Osteocyte (in vitro differentiated cells): ENCODE measurements around the gene NRBP1. TPM values are rescaled to one million over a fixed set of nuclear protein-coding genes. Genes with fewer than 3 reads are reported as not detected.
A peak's percentile ranks its signal among the peaks of the same experiment; 100 is the strongest.

ENCODE experiments used
- DNase-seq: peaks from one replicate; pipeline ENCODE4 v3.0.0; 2021; ENCODE audit warnings: mixed read lengths; ENCODE audit not compliant: unreplicated experiment; ENCODE audit errors: extremely low spot score
- H3K27ac Mint-ChIP-seq: one replicate; pipeline ENCODE4 v1.8.0; 2021; ENCODE audit warnings: mild to moderate bottlenecking, mixed read lengths; ENCODE audit not compliant: unreplicated experiment
- H3K27me3 Mint-ChIP-seq: one replicate; pipeline ENCODE4 v1.8.0; 2021; ENCODE audit warnings: mixed read lengths; ENCODE audit not compliant: unreplicated experiment
- H3K36me3 Mint-ChIP-seq: one replicate; pipeline ENCODE4 v1.8.0; 2021; ENCODE audit warnings: mixed read lengths; ENCODE audit not compliant: unreplicated experiment
- H3K4me1 Mint-ChIP-seq: one replicate; pipeline ENCODE4 v1.8.0; 2021; ENCODE audit warnings: mixed read lengths; ENCODE audit not compliant: unreplicated experiment
- H3K4me3 Mint-ChIP-seq: one replicate; pipeline ENCODE4 v1.8.0; 2021; ENCODE audit warnings: mild to moderate bottlenecking, moderate library complexity, mixed read lengths; ENCODE audit not compliant: unreplicated experiment
- H3K9me3 Mint-ChIP-seq: one replicate; pipeline ENCODE4 v1.8.0; 2021; ENCODE audit warnings: mixed read lengths; ENCODE audit not compliant: unreplicated experiment
- total RNA-seq: library from RNA; stranded (reverse); gene quantifications from 2 replicates; pipeline ENCODE4 v1.2.1, GENCODE V29; 2021
- TF ChIP-seq, protein P1 (sequence below): fragments of 200-600 bp; sonication (generic); IDR thresholded peaks from 2 replicates; pipeline ENCODE4 v1.5.0; 2021; ENCODE audit warnings: antibody characterized with exemption, mild to moderate bottlenecking, moderate library complexity

NRBP1 gene
- total RNA-seq, 1 donor from 2014 or later = 129 TPM

DNA sequence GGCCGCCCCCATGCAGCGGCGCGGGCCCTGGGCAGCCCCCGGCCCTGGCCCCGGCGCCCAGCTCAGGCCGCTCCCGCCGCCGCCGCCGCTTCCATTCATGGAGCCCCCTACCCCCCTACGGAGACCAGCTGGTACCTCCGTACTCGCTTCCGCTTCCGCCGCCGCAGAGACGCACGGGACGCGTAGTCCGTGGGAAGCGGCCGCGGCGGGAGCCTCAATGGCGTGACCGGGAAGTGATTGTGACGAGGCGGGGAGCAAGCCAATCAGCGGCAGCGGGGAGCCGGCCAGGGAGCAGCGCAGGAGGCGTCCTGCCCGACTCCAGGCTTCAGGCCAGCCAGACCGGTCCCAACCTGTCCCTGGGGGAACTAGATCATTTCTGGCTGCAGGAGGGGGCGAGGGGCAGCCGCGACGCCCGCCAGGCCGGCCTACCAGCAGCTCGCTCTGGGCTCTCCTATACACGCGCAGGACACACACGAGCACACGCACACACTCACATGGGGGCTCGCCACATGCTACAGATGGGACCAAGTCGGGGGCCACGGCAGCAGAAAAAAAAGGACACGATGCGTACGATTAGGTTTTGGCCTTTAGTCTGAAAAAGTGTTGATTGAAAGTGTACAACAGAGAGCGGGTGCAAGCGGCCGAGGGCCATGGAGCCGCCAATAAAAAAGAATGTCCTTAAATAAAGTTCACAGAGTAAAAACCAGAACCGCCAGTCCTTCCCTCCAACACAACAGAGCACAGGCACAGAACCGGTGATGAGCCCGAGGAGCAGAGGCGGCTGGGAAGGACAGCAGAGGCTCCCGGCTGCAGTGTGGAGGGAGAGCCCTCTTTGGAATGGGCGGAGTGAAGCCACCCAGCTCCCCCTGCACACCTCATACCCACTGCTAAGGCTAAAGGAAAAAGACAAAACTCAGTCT, 47.5 kb upstream of the NRBP1 start, which contains the start of gene ZNF513:
Gene ZNF513, minus strand, starts transcription at position 109 of the 920 bp plus-strand sequence. CDS start 208 bp downstream, outside the sequence.
- Mint-ChIP-seq H3K4me1 (peaks cover 21% of the 10 kb centered on the region), H3K36me3 (peaks cover 16% of the 10 kb centered on the region), H3K27ac (peak within 1 kb of the TSS; percentile 96), H3K4me3 (peak within 1 kb of the TSS; percentile 87), H3K27me3 (no peaks in the 10 kb centered on the region), H3K9me3 (no peaks in the 10 kb centered on the region)
- DNase-seq = peak; percentile 97
- TF ChIP-seq, protein P1, sequence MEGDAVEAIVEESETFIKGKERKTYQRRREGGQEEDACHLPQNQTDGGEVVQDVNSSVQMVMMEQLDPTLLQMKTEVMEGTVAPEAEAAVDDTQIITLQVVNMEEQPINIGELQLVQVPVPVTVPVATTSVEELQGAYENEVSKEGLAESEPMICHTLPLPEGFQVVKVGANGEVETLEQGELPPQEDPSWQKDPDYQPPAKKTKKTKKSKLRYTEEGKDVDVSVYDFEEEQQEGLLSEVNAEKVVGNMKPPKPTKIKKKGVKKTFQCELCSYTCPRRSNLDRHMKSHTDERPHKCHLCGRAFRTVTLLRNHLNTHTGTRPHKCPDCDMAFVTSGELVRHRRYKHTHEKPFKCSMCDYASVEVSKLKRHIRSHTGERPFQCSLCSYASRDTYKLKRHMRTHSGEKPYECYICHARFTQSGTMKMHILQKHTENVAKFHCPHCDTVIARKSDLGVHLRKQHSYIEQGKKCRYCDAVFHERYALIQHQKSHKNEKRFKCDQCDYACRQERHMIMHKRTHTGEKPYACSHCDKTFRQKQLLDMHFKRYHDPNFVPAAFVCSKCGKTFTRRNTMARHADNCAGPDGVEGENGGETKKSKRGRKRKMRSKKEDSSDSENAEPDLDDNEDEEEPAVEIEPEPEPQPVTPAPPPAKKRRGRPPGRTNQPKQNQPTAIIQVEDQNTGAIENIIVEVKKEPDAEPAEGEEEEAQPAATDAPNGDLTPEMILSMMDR = no peak

DNA sequence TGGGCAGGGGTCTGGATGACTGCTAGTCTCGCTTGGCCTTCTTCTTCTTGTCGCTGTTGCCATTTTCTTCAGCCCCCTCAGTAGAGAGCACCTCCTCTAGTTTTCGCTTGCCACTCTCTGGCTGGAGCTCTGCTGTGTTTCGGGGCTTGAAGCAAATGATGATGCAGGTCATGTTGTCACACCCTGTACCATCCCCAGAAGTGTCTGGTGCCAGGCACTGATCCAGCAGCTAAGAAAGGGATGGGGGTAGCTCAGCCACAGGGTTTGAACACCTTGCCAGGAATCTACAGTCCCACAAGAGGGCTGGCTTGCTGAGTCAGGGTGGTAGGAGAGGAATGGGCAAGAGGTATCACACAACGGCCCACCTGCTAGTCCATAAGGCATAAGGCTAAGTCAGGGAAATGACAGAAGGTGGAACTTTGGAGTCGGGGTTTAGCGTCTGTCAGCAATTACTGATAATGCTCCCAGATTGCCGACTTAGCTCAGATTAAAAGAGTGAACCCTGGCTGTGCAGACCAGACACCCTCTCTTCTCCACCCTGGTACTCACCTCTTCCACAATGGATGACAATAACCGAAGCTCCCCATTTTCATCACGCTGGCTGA, 46.8 kb upstream of the NRBP1 start:
- Mint-ChIP-seq H3K9me3 (no peaks in the 10 kb centered on the region), H3K36me3 (peaks cover 13% of the 10 kb centered on the region), H3K4me1 (peaks cover 21% of the 10 kb centered on the region), H3K27ac (peak overlapping the region; percentile 96), H3K27me3 (no peaks in the 10 kb centered on the region), H3K4me3 (peak overlapping the region; percentile 87)
- TF ChIP-seq, protein P1 = no peak
- DNase-seq = no peak

DNA sequence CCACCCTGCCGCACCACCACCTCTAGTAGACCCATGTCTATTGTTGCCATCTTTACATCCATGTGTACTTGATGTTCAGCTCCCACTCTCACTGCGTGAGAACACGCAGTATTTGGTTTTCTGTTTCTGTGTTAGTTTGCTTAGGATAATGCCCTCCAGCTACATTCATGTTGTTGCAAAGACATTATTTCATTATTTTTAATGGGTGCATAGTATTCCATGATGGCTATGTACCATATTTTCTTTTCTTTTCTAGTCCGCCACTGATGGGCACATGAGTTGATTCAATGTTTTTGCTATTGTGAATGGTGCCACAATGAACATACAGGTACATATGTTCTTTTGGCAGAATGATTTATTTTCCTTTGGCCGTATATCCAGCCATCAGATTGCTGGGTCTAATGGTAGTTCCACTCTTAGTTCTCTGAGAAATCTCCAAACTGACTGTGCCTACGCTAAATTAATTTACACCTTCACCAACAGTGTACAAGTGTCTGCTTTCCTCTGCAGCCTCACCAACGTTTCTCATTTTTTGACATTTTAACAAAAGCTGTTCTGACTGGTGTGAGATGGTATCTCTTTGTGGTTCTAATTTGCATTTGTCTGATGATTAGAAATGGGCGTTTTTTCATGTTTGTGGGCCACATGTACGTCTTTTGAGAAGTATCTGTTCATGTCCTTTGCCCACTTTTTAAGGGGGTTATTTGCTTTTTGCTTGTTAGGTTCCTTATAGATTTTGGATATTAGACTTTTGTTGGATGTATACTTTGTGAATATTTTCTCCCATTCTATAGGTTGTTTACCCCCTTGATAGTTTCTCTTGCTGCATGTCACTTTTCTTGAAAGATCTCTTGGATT, 37.4 kb upstream of the NRBP1 start:
- no peaks in the 10 kb centered on the region for H3K4me1 Mint-ChIP-seq

DNA sequence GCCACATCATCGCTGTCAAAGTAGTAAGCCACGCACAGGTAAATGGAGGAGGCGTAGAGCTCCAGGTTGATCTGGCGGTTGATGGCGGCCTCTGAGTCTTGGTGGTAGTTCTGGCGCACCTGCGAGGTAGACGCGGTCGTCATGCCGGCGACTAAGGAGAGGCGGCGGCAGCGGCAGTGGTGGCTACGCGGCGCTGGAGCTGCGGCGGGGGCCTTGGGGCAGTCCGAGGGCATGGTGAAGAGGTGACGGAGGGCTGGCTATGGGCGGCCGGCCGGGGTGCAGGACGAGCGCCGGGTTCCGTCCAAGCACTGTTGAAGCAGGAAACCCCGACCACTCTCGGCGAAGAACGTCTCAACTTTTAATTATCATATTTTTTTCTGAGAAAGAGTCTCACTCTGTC, 35.2 kb upstream of the NRBP1 start:
- Mint-ChIP-seq H3K4me1 (no peaks in the 10 kb centered on the region), H3K9me3 (no peaks in the 10 kb centered on the region), H3K27me3 (no peaks in the 10 kb centered on the region), H3K27ac (no peak overlapping the region), H3K4me3 (no peak overlapping the region), H3K36me3 (peaks cover 6% of the 10 kb centered on the region)
- DNase-seq = no peak
- TF ChIP-seq, protein P1 = no peak

More for the DNA sequence above, 37.4 kb upstream of the NRBP1 start:
- no peaks in the 10 kb centered on the region for H3K27me3 Mint-ChIP-seq
- H3K36me3 Mint-ChIP-seq = peaks cover 10% of the 10 kb centered on the region
- no peak overlapping the region for H3K4me3 Mint-ChIP-seq
- no peak overlapping the region for H3K27ac Mint-ChIP-seq
- no peak for DNase-seq
- TF ChIP-seq, protein P1 = no peak
- no peaks in the 10 kb centered on the region for H3K9me3 Mint-ChIP-seq
